Measurements from ENCODE around the gene SCIMP. TPM values are rescaled to one million over a fixed set of nuclear protein-coding genes. Genes with fewer than 3 reads are reported as not detected.
A peak's percentile ranks its signal among the peaks of the same experiment; 100 is the strongest.

SCIMP gene
- total and polyA plus RNA-seq, 2 of the 13 experiments (the other 11 are each of a cell fraction or from before 2014, with no cell fraction given) = not detected

DNA sequence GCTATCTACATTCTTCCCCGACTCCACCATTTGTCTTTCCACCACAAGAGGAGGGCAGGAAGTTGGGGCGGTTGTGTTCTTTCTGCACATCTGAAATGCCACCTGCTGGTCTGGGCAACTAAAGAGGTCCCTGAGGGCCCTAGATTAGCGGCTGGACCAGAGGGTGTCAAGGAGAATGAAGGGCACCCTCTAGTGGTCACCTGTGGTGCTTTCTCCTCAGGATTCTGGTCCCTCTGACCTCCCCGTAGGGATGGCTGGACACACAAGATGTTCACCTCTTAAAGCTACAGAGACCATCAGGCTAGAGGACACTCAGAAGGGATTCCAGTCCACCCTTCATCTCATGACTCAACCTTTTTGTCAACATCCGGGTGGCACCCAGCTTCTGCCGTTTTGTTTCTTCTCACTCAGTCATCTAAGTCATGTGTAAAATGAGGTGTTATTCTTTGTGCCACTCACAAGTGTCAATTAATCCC is 2.9 kb upstream of the SCIMP start (continued):
- 0 out of 2 replicates have a peak, but pooled peaks have one; percentile 35 for TF ChIP-seq ZNF572 (CRISPR knock-in tag; IDR thresholded peaks at IDR 0.05)
- peak; percentile 58; the same call in 1 of the 2 replicates for TF ChIP-seq MIXL1 (CRISPR knock-in tag; IDR thresholded peaks at IDR 0.05)
- TF ChIP-seq PITX1 (CRISPR knock-in tag; IDR thresholded peaks at IDR 0.05) = peak; percentile 56
- TF ChIP-seq ISL2 (CRISPR knock-in tag; IDR thresholded peaks at IDR 0.05) = peak; percentile 35; the same call in 1 of the 2 replicates
- TF ChIP-seq, protein P1, sequence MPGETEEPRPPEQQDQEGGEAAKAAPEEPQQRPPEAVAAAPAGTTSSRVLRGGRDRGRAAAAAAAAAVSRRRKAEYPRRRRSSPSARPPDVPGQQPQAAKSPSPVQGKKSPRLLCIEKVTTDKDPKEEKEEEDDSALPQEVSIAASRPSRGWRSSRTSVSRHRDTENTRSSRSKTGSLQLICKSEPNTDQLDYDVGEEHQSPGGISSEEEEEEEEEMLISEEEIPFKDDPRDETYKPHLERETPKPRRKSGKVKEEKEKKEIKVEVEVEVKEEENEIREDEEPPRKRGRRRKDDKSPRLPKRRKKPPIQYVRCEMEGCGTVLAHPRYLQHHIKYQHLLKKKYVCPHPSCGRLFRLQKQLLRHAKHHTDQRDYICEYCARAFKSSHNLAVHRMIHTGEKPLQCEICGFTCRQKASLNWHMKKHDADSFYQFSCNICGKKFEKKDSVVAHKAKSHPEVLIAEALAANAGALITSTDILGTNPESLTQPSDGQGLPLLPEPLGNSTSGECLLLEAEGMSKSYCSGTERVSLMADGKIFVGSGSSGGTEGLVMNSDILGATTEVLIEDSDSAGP (CRISPR knock-in tag; IDR thresholded peaks at IDR 0.05; ENCODE audit: borderline replicate concordance) = peak; percentile 88
- peak; percentile 86 for TF ChIP-seq RAD21 (CRISPR knock-in tag; IDR thresholded peaks at IDR 0.05)
- TF ChIP-seq ZFP90 (CRISPR knock-in tag; IDR thresholded peaks at IDR 0.05; ENCODE audit: borderline replicate concordance) = peak; percentile 68; the same call in 1 of the 2 replicates
- no peak for TF ChIP-seq MYC (CRISPR knock-in tag; IDR thresholded peaks at IDR 0.05; ENCODE audit: borderline replicate concordance)
- no peak for TF ChIP-seq ZNF251 (CRISPR knock-in tag; IDR thresholded peaks at IDR 0.05)
- 0 out of 2 replicates have a peak, but pooled peaks have one; percentile 9 for TF ChIP-seq TBX3 (IDR thresholded peaks at IDR 0.05; ENCODE audit: borderline replicate concordance)
- TF ChIP-seq XRCC5 (optimal IDR thresholded peaks at IDR 0.05; ENCODE audit: low read length) = peak; percentile 70
- 0 out of 2 replicates have a peak, but pooled peaks have one; percentile 23 for TF ChIP-seq THAP11 (CRISPR knock-in tag; IDR thresholded peaks at IDR 0.05)
- TF ChIP-seq TCF7L2 (IDR thresholded peaks at IDR 0.05; ENCODE audit: low read depth, low read length) = no peak
- TF ChIP-seq, protein P2, sequence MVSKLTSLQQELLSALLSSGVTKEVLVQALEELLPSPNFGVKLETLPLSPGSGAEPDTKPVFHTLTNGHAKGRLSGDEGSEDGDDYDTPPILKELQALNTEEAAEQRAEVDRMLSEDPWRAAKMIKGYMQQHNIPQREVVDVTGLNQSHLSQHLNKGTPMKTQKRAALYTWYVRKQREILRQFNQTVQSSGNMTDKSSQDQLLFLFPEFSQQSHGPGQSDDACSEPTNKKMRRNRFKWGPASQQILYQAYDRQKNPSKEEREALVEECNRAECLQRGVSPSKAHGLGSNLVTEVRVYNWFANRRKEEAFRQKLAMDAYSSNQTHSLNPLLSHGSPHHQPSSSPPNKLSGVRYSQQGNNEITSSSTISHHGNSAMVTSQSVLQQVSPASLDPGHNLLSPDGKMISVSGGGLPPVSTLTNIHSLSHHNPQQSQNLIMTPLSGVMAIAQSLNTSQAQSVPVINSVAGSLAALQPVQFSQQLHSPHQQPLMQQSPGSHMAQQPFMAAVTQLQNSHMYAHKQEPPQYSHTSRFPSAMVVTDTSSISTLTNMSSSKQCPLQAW (CRISPR knock-in tag; IDR thresholded peaks at IDR 0.05) = peak; percentile 44
- TF ChIP-seq ZNF44 (CRISPR knock-in tag; IDR thresholded peaks at IDR 0.05) = no peak
- TF ChIP-seq, protein P3, sequence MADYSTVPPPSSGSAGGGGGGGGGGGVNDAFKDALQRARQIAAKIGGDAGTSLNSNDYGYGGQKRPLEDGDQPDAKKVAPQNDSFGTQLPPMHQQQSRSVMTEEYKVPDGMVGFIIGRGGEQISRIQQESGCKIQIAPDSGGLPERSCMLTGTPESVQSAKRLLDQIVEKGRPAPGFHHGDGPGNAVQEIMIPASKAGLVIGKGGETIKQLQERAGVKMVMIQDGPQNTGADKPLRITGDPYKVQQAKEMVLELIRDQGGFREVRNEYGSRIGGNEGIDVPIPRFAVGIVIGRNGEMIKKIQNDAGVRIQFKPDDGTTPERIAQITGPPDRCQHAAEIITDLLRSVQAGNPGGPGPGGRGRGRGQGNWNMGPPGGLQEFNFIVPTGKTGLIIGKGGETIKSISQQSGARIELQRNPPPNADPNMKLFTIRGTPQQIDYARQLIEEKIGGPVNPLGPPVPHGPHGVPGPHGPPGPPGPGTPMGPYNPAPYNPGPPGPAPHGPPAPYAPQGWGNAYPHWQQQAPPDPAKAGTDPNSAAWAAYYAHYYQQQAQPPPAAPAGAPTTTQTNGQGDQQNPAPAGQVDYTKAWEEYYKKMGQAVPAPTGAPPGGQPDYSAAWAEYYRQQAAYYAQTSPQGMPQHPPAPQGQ (CRISPR knock-in tag; IDR thresholded peaks at IDR 0.05; ENCODE audit: borderline replicate concordance) = no peak
- TF ChIP-seq ZNF230 (CRISPR knock-in tag; IDR thresholded peaks at IDR 0.05) = 0 out of 2 replicates have a peak, but pooled peaks have one; percentile 48
- TF ChIP-seq HDAC1 (CRISPR knock-in tag; IDR thresholded peaks at IDR 0.05) = no peak
- TF ChIP-seq ZZZ3 (CRISPR knock-in tag; IDR thresholded peaks at IDR 0.05; ENCODE audit: borderline replicate concordance) = no peak
- 0 out of 2 replicates have a peak, but pooled peaks have one; percentile 39 for TF ChIP-seq SALL1 (CRISPR knock-in tag; IDR thresholded peaks at IDR 0.05)
- TF ChIP-seq POLR2AphosphoS5 (IDR thresholded peaks at IDR 0.05; ENCODE audit: low read depth, low read length) = no peak
- 0 out of 2 replicates have a peak, but pooled peaks have one; percentile 26 for TF ChIP-seq HOXA5 (CRISPR knock-in tag; IDR thresholded peaks at IDR 0.05)
- peak; percentile 51; the same call in 1 of the 2 replicates for TF ChIP-seq ZFX (CRISPR knock-in tag; IDR thresholded peaks at IDR 0.05; ENCODE audit: low read depth)
- TF ChIP-seq GABPA (IDR thresholded peaks at IDR 0.05; ENCODE audit: low read depth, low read length) = no peak
- peak; percentile 23; the same call in 1 of the 2 replicates for TF ChIP-seq GABPA (CRISPR knock-in tag; IDR thresholded peaks at IDR 0.05; ENCODE audit: low read depth)
